GM23248 (cell line): ENCODE data around the gene FHL1.

Experiments used
- EZH2 ChIP-seq: fragments of 200-600 bp; sonication (generic); IDR thresholded peaks from 2 replicates; pipeline ENCODE4 v1.6.1; 2018; ENCODE audit warnings: antibody characterized with exemption, mild to moderate bottlenecking; ENCODE audit not compliant: insufficient read depth, poor library complexity, severe bottlenecking
- EZH2phosphoT487 ChIP-seq: fragments of 200-600 bp; sonication (generic); IDR thresholded peaks from 2 replicates; pipeline ENCODE4 v1.6.1; 2018; ENCODE audit warnings: antibody characterized with exemption, moderate library complexity, mild to moderate bottlenecking, low read depth; ENCODE audit not compliant: insufficient read depth

- TF ChIP-seq EZH2, result no peak
- no peak for TF ChIP-seq EZH2phosphoT487
Measured at GRCh38 chrX:136258951-136259350, 111.6 kb downstream of the FHL1 start.
